ENCODE results near the gene ZNF597.

ZNF597 gene

GRCh38 chr16:3488801-3489200 lies 45.5 kb upstream of the ZNF597 start:
- no peak overlapping the region for H3K4me3 ChIP-seq (ENCODE audit: low read depth, low read length, poor library complexity, severe bottlenecking)
- no peak overlapping the region for H3K9ac ChIP-seq (ENCODE audit: low read length)
- no peak overlapping the region for H3K27ac ChIP-seq (ENCODE audit: low read depth, low read length, poor library complexity, severe bottlenecking)
- H3K9me3 ChIP-seq (ENCODE audit: low read length): no peaks in the 10 kb centered on the region
- H3F3A ChIP-seq (ENCODE audit: insufficient read depth, low read length): no peaks in the 10 kb centered on the region
- no peaks in the 10 kb centered on the region for H3K79me2 ChIP-seq (ENCODE audit: insufficient read depth, low read length)
- no peak for TF ChIP-seq EZH2 (IDR thresholded peaks at IDR 0.05; ENCODE audit: borderline replicate concordance, low read length)
- TF ChIP-seq, protein P1, sequence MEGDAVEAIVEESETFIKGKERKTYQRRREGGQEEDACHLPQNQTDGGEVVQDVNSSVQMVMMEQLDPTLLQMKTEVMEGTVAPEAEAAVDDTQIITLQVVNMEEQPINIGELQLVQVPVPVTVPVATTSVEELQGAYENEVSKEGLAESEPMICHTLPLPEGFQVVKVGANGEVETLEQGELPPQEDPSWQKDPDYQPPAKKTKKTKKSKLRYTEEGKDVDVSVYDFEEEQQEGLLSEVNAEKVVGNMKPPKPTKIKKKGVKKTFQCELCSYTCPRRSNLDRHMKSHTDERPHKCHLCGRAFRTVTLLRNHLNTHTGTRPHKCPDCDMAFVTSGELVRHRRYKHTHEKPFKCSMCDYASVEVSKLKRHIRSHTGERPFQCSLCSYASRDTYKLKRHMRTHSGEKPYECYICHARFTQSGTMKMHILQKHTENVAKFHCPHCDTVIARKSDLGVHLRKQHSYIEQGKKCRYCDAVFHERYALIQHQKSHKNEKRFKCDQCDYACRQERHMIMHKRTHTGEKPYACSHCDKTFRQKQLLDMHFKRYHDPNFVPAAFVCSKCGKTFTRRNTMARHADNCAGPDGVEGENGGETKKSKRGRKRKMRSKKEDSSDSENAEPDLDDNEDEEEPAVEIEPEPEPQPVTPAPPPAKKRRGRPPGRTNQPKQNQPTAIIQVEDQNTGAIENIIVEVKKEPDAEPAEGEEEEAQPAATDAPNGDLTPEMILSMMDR (IDR thresholded peaks at IDR 0.05; ENCODE audit: low read length): no peak
- no peaks in the 10 kb centered on the region for H4K20me1 ChIP-seq (ENCODE audit: insufficient read depth, low read length)
- H3K36me3 ChIP-seq (ENCODE audit: insufficient read depth, low read length): peaks cover 42% of the 10 kb centered on the region
- no peaks in the 10 kb centered on the region for H3K9me2 ChIP-seq (ENCODE audit: low read depth, low read length)
- no peak overlapping the region for H3K4me2 ChIP-seq (ENCODE audit: low read length)
- H3K4me1 ChIP-seq (ENCODE audit: insufficient read depth, low read length, severe bottlenecking): no peaks in the 10 kb centered on the region
- H3K27me3 ChIP-seq (ENCODE audit: insufficient read depth, low read length): no peaks in the 10 kb centered on the region
- no peak overlapping the region for H2AFZ ChIP-seq (ENCODE audit: low read length)

- no peak for TF ChIP-seq EZH2 (IDR thresholded peaks at IDR 0.05; ENCODE audit: borderline replicate concordance, low read length)
- TF ChIP-seq, protein P1 (IDR thresholded peaks at IDR 0.05; ENCODE audit: low read length): no peak
- Histone ChIP-seq H3K79me2 (ENCODE audit: insufficient read depth, low read length) (no peaks in the 10 kb centered on the region), H4K20me1 (ENCODE audit: insufficient read depth, low read length) (no peaks in the 10 kb centered on the region), H3K27me3 (ENCODE audit: insufficient read depth, low read length) (no peaks in the 10 kb centered on the region), H2AFZ (ENCODE audit: low read length) (no peak overlapping the region), H3F3A (ENCODE audit: insufficient read depth, low read length) (no peaks in the 10 kb centered on the region), H3K9me3 (ENCODE audit: low read length) (no peaks in the 10 kb centered on the region), H3K36me3 (ENCODE audit: insufficient read depth, low read length) (peaks cover 52% of the 10 kb centered on the region), H3K27ac (ENCODE audit: low read depth, low read length, poor library complexity, severe bottlenecking) (no peak overlapping the region), H3K9ac (ENCODE audit: low read length) (no peak overlapping the region), H3K4me2 (ENCODE audit: low read length) (no peak overlapping the region), H3K9me2 (ENCODE audit: low read depth, low read length) (no peaks in the 10 kb centered on the region), H3K4me1 (ENCODE audit: insufficient read depth, low read length, severe bottlenecking) (no peaks in the 10 kb centered on the region), H3K4me3 (ENCODE audit: low read depth, low read length, poor library complexity, severe bottlenecking) (no peak overlapping the region)
These were observed 44.5 kb upstream of the ZNF597 start for GRCh38 chr16:3487521-3488410.

DNA sequence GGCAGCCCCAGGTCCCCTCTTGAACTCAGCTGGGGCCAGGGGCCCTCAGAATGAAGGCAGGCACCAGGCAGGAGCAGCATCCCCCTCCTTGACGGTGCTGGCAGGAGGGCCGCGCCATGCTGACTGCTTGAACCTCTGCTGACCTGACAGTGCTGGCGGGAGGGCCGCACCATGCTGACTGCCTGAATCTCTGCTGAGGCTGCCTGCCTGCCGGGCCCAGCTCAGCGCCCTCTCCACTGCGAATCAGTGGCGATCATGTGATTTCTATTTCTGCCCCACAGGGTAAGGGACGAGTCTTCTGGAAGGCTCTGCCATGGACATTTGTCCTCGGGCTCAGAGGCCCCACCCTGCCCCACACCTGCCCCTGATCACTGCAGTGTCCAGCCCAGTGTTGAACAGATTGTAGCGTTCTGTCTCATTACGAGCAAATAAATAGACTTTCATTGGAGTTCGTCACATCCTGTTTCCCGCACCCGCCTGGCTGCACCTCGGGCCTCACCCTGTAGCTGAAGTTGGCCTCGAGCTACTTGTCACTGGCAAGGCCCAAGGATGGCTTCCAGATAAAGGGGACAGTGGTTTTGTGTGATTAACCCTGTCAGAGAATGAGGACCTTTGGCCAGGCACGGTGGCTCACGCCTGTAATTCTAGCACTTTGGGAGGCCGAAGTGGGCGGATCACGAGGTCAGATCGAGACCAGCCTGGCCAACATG lies 43.4 kb upstream of the ZNF597 start:
- no peaks in the 10 kb centered on the region for H3K4me1 ChIP-seq (ENCODE audit: insufficient read depth, low read length, severe bottlenecking)
- H2AFZ ChIP-seq (ENCODE audit: low read length): no peak overlapping the region
- no peak overlapping the region for H3K27ac ChIP-seq (ENCODE audit: low read depth, low read length, poor library complexity, severe bottlenecking)
- H3K79me2 ChIP-seq (ENCODE audit: insufficient read depth, low read length): no peaks in the 10 kb centered on the region
- H3K9me3 ChIP-seq (ENCODE audit: low read length): no peaks in the 10 kb centered on the region
- H3K4me3 ChIP-seq (ENCODE audit: low read depth, low read length, poor library complexity, severe bottlenecking): no peak overlapping the region
- H3K9ac ChIP-seq (ENCODE audit: low read length): no peak overlapping the region
- no peaks in the 10 kb centered on the region for H3K27me3 ChIP-seq (ENCODE audit: insufficient read depth, low read length)
- H3F3A ChIP-seq (ENCODE audit: insufficient read depth, low read length): no peaks in the 10 kb centered on the region
- peaks cover 63% of the 10 kb centered on the region for H3K36me3 ChIP-seq (ENCODE audit: insufficient read depth, low read length)
- no peaks in the 10 kb centered on the region for H4K20me1 ChIP-seq (ENCODE audit: insufficient read depth, low read length)
- H3K4me2 ChIP-seq (ENCODE audit: low read length): no peak overlapping the region
- no peaks in the 10 kb centered on the region for H3K9me2 ChIP-seq (ENCODE audit: low read depth, low read length)
- TF ChIP-seq EZH2 (IDR thresholded peaks at IDR 0.05; ENCODE audit: borderline replicate concordance, low read length): no peak
- TF ChIP-seq, protein P1 (IDR thresholded peaks at IDR 0.05; ENCODE audit: low read length): no peak
